ENCODE data around the gene ABCC11.
"Not testable (repeated sequence)": the region's sequence is repeated elsewhere in the genome, so short reads cannot be mapped to it uniquely, and the experiment has no call there.

Gene ABCC11

DNA sequence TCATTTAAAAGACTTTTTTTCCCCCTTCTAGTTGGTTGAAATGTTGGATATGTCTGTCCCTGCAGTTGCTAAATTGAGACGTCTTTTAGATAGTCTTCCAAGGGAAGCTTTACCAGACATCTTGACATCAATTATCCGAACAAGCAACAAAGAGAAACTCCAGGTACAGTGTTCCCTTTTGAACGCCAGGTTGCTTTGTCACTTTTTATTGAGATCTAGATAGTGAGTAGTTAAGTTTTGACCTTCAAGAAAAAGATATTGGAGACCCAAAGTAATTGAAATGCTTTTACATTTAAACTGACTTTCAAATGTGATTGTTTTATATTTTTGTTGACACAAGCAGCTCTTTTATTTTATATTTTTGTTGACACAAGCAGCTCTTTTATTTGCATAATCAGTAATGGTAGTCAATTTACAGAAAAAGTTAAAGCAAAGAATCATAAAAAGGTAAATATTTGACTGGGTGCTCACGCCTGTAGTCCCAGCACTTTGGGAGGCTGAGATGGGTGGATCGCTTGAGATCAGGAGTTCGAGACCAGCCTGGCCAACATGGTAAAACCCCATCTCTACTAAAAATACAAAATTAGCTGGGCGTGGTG lies 9.3 kb upstream of the ABCC11 start:
- TF ChIP-seq, protein P1, sequence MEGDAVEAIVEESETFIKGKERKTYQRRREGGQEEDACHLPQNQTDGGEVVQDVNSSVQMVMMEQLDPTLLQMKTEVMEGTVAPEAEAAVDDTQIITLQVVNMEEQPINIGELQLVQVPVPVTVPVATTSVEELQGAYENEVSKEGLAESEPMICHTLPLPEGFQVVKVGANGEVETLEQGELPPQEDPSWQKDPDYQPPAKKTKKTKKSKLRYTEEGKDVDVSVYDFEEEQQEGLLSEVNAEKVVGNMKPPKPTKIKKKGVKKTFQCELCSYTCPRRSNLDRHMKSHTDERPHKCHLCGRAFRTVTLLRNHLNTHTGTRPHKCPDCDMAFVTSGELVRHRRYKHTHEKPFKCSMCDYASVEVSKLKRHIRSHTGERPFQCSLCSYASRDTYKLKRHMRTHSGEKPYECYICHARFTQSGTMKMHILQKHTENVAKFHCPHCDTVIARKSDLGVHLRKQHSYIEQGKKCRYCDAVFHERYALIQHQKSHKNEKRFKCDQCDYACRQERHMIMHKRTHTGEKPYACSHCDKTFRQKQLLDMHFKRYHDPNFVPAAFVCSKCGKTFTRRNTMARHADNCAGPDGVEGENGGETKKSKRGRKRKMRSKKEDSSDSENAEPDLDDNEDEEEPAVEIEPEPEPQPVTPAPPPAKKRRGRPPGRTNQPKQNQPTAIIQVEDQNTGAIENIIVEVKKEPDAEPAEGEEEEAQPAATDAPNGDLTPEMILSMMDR (conservative IDR thresholded peaks at IDR 0.05; ENCODE audit: control insufficient read depth, insufficient read depth, low read depth, low read length) = no peak
- no peak for DNase-seq (ENCODE audit: low read depth)
- no peak overlapping the region for H3K4me3 ChIP-seq (ENCODE audit: control insufficient read depth, low read depth, low read length)

DNA sequence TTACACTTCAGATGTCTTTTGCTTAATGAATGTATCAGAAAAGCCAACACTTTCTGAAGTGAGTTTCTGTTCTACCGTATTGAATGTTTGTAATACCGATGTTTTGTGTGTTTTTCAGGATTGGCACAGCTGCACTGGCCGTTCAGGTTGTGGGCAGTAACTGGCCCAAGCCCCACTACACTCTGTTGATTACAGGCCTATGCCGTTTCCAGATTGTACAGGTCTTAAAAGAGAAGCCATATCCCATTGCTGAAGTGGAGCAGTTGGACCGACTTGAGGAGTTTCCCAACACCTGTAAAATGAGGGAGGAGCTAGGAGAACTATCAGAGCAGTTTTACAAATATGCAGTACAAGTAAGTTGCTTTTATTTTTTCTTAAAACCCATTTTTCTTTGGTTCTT lies 4.7 kb upstream of the ABCC11 start:
- H3K4me3 ChIP-seq (ENCODE audit: control insufficient read depth, low read depth, low read length) = no peak overlapping the region
- DNase-seq (ENCODE audit: low read depth) = no peak
- TF ChIP-seq, protein P1 (conservative IDR thresholded peaks at IDR 0.05; ENCODE audit: control insufficient read depth, insufficient read depth, low read depth, low read length) = no peak

DNA sequence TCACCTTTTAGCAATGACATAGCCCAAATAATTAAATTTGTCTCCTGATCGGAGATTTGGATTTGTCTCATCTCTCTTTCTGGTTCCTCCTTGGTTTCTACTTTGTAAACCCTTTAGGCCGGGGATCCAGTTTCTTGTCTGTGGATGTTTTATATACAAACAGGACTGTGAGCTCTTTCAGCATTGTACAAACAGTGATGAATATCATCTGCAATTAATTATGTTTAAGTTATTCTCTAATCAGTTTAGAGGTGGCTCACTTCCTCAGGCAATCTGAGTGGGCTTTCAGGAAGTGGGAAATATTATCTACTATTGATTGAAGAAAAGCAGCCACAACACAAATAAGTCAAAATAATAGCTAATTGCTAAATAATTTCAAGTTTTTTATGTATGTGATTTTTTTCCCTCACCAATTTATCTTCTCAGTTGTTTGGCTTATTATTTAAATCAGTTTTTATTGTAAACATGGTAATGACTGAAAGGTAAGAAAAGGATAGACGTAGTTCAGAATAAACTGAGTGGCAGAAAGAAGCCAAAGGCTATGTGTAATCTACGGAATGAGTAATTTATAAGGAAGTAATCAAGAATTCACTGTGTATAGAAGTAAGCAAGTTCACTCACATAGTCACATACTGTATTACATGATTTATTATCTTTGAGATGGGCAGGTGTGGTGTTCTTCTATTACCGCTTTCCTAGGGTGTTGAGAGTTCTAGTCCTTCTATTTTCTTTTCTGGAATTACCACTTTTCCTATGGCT lies 3.4 kb upstream of the ABCC11 start:
- no peak overlapping the region for H3K4me3 ChIP-seq (ENCODE audit: control insufficient read depth, low read depth, low read length)
- DNase-seq (ENCODE audit: low read depth) = no peak
- TF ChIP-seq, protein P1 (conservative IDR thresholded peaks at IDR 0.05; ENCODE audit: control insufficient read depth, insufficient read depth, low read depth, low read length) = no peak

DNA sequence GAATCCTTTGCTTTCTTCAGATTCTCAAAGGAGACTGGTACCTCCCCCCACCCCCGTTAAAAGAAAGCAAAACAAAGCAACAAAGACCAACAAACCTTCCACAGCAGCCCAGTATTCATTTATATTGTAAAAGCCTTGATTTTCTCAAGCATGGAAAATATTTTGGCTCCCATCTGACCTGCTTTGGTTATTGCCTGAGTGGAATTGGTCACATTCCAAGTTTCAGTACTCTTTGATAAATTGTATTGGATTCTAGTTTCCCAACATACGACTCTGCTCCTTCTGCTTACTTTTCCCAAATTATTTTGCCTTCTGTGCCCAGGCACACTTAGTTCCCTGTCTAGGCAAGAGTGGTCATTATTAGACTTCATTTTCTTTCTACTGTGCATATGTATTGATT lies 1.3 kb downstream of the ABCC11 start:
- TF ChIP-seq, protein P1 (conservative IDR thresholded peaks at IDR 0.05; ENCODE audit: control insufficient read depth, insufficient read depth, low read depth, low read length) = no peak
- peak; percentile 43 for DNase-seq (ENCODE audit: low read depth)
- H3K4me3 ChIP-seq (ENCODE audit: control insufficient read depth, low read depth, low read length) = peak overlapping the region; percentile 9

DNA sequence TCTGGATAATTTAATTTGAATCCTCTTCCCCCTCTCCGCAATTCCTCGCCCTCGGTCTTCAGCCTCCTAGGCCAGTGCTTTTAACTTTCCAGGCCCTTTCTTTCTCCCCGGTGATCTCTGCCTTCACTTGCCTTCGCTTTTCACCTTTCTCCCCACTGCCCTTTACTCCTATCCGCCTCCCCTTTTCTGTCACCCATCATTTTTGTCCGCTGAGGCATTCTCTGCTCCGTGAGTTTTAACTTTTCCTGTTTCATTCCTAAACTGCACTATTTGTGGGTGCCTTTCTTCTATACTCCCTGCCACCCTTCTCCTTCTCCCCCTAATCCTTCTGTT lies 2.5 kb downstream of the ABCC11 start:
- H3K4me3 ChIP-seq (ENCODE audit: control insufficient read depth, low read depth, low read length) = peak overlapping the region; percentile 59
- DNase-seq (ENCODE audit: low read depth) = no peak
- TF ChIP-seq, protein P1 (conservative IDR thresholded peaks at IDR 0.05; ENCODE audit: control insufficient read depth, insufficient read depth, low read depth, low read length) = no peak

DNA sequence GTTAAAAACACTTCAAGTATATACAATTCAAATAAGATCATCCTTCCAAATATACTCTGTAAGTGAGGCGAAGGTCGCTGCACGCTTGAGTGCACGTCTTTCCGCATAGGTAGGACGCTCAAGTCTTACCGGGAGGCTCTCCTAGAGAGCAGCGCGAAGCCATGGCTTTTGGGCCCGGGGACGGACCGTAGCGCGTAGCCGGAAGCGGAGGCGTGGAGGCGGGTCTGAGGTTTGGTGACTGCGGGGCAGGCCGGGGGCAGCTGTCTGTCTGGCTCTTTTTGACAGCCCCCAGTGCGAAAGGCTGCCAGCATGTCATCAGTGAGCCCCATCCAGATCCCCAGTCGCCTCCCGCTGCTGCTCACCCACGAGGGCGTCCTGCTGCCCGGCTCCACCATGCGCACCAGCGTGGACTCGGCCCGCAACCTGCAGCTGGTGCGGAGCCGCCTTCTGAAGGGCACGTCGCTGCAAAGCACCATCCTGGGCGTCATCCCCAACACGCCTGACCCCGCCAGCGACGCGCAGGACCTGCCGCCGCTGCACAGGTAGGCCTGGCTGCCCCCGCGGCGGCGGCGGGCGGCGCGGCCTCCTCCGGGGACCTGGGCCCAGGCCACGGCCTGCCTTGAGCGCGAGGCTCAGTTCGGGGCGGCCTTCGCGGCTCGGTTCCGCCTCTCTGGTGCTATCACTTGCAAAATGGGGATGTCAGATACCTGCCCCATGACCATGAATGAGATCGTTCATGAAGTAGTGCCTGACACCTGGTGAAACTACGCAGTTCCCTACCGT lies 3.1 kb downstream of the ABCC11 start, which contains the start of gene LONP2:
Gene LONP2 (plus strand): TSS at position 221 of the 783 bp plus-strand sequence. CDS start 89 bp downstream, at position 310.
- peak within 1 kb of the TSS; percentile 59 for H3K4me3 ChIP-seq (ENCODE audit: control insufficient read depth, low read depth, low read length)
- peak; percentile 88 for DNase-seq (ENCODE audit: low read depth)
- TF ChIP-seq, protein P1 (conservative IDR thresholded peaks at IDR 0.05; ENCODE audit: control insufficient read depth, insufficient read depth, low read depth, low read length) = no peak

DNA sequence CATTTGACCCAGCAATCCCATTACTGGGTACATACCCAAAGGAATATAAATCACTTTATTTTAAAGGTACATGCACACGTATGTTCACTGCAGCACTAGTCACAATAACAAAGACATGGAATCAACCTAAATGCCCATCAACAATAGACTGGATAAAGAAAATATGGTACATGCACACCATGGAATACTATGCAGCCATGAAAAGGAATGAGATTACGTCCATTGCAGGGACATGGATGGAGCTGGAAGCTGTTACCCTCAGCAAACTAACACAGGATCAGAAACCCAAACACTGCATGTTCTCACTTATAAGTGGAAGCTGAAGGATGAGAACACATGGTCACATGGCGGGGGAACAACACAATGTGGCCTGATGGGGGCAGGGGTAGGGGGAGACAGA lies 7.2 kb downstream of the ABCC11 start:
- not testable (repeated sequence) for H3K4me3 ChIP-seq (ENCODE audit: control insufficient read depth, low read depth, low read length); DNase-seq (ENCODE audit: low read depth)
